ENCODE data around the gene DBF4.
"Not testable (repeated sequence)": the region's sequence is repeated elsewhere in the genome, so short reads cannot be mapped to it uniquely, and the experiment has no call there.

Gene DBF4

GRCh38 chr7:87919875-87920274 is 43.6 kb downstream of the DBF4 start:
- TF ChIP-seq ZNF274 (IDR thresholded peaks at IDR 0.05; ENCODE audit: low read depth, low read length), result no peak
- H3K4me3 ChIP-seq (ENCODE audit: low read length), result no peak overlapping the region

GRCh38 chr7:87920578-87920977 is 44.3 kb downstream of the DBF4 start:
- H3K4me3 ChIP-seq (ENCODE audit: low read length), result no peak overlapping the region
- TF ChIP-seq ZNF274 (IDR thresholded peaks at IDR 0.05; ENCODE audit: low read depth, low read length), result no peak

DNA sequence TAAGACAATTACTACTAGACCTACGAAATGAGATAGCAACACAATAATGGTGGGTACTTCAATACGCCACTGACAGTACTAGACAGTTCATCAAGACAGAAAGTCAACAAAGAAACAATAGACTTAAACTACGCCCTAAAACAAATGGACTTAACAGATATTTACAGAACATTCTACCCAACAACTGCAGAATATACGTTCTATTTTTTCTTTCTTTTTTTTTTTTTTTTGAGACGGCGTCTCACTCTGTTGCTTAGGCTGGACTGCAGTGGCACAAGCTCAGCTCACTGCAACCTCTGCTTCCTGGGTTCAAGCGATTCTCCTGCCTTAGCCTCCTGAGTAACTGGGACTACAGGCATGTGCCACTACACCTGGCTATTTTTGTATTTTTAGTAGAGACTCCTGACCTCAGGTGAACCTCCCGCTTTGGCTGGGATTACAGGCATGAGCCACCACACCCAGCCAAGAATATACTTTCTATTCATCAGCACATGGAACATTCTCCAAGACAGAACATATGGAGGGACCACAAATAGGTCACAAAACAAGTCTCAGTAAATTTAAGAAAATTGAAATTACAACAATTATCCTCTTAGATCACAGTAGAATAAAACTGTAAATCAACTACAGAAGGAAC is 46.6 kb downstream of the DBF4 start:
- not testable (repeated sequence) for H3K4me3 ChIP-seq (ENCODE audit: low read length)

- peak overlapping the region; percentile 44; the same call in 1 of the 2 replicates for H3K4me3 ChIP-seq (ENCODE audit: low read length)
- no peak for TF ChIP-seq ZNF274 (IDR thresholded peaks at IDR 0.05; ENCODE audit: low read depth, low read length)
These were observed 50.5 kb downstream of the DBF4 start for GRCh38 chr7:87926581-87927461.

DNA sequence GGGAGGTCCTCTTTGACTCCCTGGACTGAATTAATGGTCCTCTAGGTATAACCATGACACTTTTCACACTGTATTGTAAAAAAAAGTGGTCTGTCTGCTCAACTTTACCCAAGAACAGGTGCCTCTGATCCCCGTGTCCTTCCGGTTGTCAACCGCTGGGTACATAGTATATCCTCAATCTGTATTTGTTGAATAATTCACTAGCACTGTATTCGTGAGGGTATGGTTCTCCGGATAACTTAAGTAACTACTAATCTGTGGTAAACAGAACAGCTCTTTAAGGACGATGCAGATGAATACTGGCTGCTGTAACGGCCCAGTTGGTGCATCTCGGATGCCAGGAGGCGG is 57.3 kb downstream of the DBF4 start:
- H3K4me3 ChIP-seq (ENCODE audit: low read length), result peak overlapping the region; percentile 84
- no peak for TF ChIP-seq ZNF274 (IDR thresholded peaks at IDR 0.05; ENCODE audit: low read depth, low read length)

DNA sequence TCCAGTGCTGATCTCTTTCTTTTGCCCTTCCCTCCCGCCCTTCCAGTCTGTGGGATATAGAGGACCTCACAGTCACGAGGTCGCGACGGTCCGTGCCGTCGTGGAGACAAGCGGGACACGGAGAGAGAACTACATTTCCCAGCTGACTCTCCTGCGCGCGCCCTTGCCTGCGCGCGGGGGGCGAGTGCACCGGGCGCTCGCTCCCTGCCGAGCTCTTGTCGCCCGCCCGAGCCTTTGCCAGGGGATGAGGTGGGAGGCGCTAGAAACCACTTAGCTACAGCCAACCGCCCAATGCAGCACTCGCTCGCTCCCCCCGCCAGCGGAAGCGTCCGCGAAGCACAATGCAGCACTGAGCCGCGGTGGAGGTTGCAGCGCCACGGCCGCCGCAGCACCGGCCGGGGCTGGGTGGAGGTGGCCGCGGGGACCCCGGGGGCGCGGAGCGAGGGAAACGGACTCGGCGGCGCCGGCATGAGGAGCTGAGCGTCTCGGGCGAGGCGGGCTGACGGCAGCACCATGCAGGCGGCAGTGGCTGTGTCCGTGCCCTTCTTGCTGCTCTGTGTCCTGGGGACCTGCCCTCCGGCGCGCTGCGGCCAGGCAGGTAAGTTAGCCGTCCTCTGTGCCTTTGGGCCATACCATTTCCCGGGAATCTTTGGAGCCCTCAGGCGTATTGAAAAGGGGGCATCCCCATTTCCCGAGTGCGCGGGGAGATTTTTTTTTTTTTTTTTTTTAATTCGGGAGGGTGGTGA is 57.8 kb downstream of the DBF4 start, which contains the start of gene ADAM22:
Gene ADAM22, plus strand, starts transcription at position 299 of the 746 bp plus-strand sequence. Its CDS starts 215 bp downstream, at position 514.
- peak within 1 kb of the TSS; percentile 84 for H3K4me3 ChIP-seq (ENCODE audit: low read length)

GRCh38 chr7:87934699-87935383 is 58.5 kb downstream of the DBF4 start:
- no peak for TF ChIP-seq ZNF274 (IDR thresholded peaks at IDR 0.05; ENCODE audit: low read depth, low read length)
- H3K4me3 ChIP-seq (ENCODE audit: low read length), result peak overlapping the region; percentile 78

More for the DNA sequence above, 57.8 kb downstream of the DBF4 start, which contains the start of gene ADAM22:
- TF ChIP-seq ZNF274 (IDR thresholded peaks at IDR 0.05; ENCODE audit: low read depth, low read length), result no peak

GRCh38 chr7:87935384-87935706 is 59.1 kb downstream of the DBF4 start:
- peak overlapping the region; percentile 78 for H3K4me3 ChIP-seq (ENCODE audit: low read length)
- no peak for TF ChIP-seq ZNF274 (IDR thresholded peaks at IDR 0.05; ENCODE audit: low read depth, low read length)

- no peak for TF ChIP-seq ZNF274 (IDR thresholded peaks at IDR 0.05; ENCODE audit: low read depth, low read length)
- no peak overlapping the region for H3K4me3 ChIP-seq (ENCODE audit: low read length)
These were observed 64.8 kb downstream of the DBF4 start for GRCh38 chr7:87941138-87941537.

DNA sequence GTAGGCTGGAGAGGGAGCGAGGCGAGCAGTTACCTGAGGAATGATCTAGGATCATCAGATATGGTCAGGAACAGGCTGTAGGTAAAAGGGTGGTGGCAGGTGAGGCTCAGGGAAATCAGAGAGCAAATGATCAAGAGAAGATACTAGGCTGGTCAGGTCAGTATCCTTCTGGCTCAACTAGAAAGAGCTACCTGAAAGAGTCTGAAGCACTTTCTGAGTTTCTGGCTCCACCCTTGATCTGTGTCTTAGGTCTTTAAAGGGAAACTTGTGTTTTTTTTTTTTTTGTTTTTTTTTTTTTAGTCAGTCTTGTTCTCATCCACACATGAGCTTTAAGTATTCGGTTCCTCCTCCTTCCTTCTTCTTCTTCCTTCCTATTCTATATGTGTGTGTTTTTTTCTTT is 68.3 kb downstream of the DBF4 start:
- no peak overlapping the region for H3K4me3 ChIP-seq (ENCODE audit: low read length)
- no peak for TF ChIP-seq ZNF274 (IDR thresholded peaks at IDR 0.05; ENCODE audit: low read depth, low read length)

- H3K4me3 ChIP-seq (ENCODE audit: low read length), result not testable (repeated sequence)
These were observed 69.6 kb downstream of the DBF4 start for GRCh38 chr7:87945926-87946325.

- no peak for TF ChIP-seq ZNF274 (IDR thresholded peaks at IDR 0.05; ENCODE audit: low read depth, low read length)
- no peak overlapping the region for H3K4me3 ChIP-seq (ENCODE audit: low read length)
These were observed 72.1 kb downstream of the DBF4 start for GRCh38 chr7:87948371-87948770.
